GM18858 (cell line): Measurements from ENCODE around the gene SIRT6.
"Not testable (repeated sequence)": the region's sequence is repeated elsewhere in the genome, so short reads cannot be mapped to it uniquely, and the experiment has no call there.

Experiments used
- ATAC-seq: cut with Tn5 transposase; IDR thresholded peaks from one replicate; pipeline ENCODE4 v1.9.1; 2021; ENCODE audit not compliant: unreplicated experiment

SIRT6 gene

GRCh38 chr19:4138445-4138844, 43.9 kb downstream of the SIRT6 start:
- ATAC-seq, result no peak

GRCh38 chr19:4136680-4137088, 45.7 kb downstream of the SIRT6 start:
- ATAC-seq, result no peak

- not testable (repeated sequence) for ATAC-seq
Measured at GRCh38 chr19:4135386-4135785, 47.0 kb downstream of the SIRT6 start.

DNA sequence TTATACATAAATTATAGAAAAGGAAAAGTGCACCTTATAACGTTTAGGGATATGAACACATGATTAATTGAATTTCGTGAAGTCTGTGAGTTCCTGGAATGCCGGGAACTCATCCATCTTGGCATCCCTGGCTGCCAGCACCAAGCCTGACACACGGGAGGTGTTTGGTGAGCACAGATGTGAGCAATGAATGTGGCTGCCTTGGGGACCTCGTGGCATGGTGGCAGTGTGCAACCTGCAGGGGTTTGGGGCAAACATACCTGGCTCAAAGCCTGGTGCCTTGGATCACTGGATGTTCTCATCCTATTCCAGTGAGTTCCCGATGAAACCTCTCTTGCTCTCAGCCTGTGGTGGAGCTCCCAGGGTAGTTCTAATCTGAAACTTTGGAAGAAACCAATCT, 48.0 kb downstream of the SIRT6 start:
- no peak for ATAC-seq

- no peak for ATAC-seq
Measured at GRCh38 chr19:4130744-4131438, 51.5 kb downstream of the SIRT6 start.

- ATAC-seq, result not testable (repeated sequence)
Measured at GRCh38 chr19:4129050-4129449, 53.3 kb downstream of the SIRT6 start.

DNA sequence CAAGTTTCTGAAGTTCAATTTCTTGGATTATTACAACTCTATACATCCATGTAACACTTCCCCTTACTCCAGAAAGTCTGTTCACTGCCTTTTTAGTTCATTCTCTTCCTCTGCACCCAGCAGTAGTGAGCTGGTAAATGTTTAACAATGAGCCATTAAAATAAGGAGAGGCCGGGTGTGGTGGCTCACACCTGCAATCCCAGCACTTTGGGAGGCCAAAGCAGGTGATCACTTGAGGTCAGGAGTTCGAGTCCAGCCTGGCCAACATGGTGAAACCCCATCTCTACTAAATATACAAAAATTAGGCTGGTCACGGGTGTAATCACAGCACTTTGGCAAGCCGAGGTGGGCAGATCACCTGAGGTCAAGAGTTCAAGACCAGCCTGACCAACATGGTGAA, 55.0 kb downstream of the SIRT6 start:
- not testable (repeated sequence) for ATAC-seq

DNA sequence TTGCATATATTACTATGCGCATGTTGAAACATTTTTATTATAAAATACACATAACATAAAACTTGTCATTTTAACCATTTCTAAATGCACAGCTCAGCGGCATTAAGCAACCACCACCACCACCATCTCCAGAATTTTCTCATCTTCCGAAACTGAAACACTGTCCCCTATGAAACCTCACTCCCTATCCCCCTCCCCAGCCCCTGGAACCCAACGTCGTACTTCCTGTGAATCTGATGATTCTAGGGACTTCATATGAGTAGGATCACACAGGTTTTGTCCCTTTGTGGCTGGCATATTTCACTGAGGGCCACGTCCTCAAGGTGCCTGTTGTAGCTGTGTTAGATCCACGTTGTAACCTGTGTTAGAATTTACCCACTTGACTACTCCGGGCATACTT, 57.7 kb downstream of the SIRT6 start:
- ATAC-seq, result no peak
